NOMO-1 treated with DMSO at 0.1 percent for 48 hours (cell line): Measurements from ENCODE around the gene CCDC33.

Experiments
- DNase-seq: peaks from one replicate; lab custom pipeline; 2025; ENCODE audit not compliant: unreplicated experiment; lab: John Stamatoyannopoulos, UW

The CCDC33 gene

GRCh38 chr15:74377831-74378766 lies 142.0 kb downstream of the CCDC33 start:
- DNase-seq = no peak

- DNase-seq = no peak
These were observed 142.7 kb downstream of the CCDC33 start for GRCh38 chr15:74378848-74379247.

- no peak for DNase-seq
These were observed 144.4 kb downstream of the CCDC33 start for GRCh38 chr15:74380361-74381189.

DNA sequence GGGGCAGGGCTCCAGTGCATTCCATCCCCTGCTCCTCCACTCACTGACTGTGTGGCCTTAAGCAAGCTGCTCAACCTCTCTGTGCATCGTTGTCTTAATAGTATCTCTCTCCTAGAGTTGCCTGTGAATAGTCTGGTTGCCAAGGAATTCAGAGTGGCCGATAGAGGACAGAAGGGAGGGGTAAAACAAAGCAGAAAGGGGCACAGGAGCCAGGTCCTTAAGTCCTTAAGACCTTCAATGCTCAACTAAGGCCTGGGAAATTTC lies 145.0 kb downstream of the CCDC33 start:
- DNase-seq = no peak

DNA sequence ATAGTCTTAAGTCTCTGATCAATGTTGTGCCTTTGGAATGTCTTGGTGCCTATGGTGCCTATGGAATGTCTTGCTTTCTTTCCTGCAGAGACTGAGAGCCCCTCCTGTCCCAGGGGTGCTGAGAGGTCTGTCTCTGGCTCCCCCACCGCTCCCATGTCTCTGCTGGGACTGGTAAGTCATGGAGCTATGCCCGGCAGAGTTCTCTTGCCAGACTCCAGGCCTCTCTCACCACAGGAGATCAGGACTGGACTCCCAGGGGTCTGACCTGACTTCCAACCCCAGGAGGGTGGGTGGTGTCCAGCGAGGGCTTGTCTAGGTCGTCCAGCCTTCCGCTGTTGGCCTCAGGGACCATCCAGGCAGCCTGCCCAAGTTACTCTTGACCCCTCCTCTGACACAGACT lies 145.4 kb downstream of the CCDC33 start:
- DNase-seq = no peak

DNA sequence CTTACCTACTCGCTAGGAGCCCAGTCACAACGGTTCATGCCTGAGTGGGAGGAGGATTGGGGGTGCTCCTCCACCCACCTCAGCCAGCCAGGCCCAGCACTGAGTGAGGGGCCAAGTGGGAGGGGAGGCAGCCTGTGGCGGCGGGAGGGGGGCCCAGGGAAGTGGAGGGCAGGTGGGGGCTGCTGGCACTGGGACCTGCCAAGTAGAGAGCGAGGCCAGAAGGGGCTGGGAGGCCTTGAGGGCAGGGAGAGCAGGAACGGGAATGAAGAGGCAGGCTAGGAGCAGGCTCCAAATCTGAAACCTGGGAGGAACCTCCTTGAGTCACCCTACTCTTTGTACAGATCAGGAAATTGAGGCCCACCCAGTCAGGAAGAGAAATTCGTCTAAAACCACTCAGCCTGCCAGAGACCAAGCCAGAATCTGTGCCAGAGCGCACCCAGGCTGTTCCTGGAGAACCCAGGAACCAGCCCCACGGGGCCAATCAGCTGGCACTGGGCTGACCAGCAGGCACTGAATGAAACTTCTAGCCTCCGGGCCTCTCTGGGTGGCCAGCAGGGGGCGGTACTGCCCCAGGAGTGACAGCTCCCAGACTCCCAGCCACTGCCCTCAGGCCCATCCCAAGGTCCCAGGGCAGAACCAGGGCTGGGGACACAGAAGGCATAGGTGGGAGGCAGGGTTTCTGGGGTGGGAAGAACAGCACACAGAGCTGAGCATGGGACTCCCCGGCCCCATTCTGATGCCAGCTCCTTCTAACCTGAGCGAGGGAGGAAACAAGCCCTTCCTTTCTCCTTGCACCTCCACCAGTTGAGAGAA lies 146.1 kb downstream of the CCDC33 start:
- DNase-seq = peak; percentile 62

- DNase-seq = no peak
These were observed 147.2 kb downstream of the CCDC33 start for GRCh38 chr15:74383286-74383685.

DNA sequence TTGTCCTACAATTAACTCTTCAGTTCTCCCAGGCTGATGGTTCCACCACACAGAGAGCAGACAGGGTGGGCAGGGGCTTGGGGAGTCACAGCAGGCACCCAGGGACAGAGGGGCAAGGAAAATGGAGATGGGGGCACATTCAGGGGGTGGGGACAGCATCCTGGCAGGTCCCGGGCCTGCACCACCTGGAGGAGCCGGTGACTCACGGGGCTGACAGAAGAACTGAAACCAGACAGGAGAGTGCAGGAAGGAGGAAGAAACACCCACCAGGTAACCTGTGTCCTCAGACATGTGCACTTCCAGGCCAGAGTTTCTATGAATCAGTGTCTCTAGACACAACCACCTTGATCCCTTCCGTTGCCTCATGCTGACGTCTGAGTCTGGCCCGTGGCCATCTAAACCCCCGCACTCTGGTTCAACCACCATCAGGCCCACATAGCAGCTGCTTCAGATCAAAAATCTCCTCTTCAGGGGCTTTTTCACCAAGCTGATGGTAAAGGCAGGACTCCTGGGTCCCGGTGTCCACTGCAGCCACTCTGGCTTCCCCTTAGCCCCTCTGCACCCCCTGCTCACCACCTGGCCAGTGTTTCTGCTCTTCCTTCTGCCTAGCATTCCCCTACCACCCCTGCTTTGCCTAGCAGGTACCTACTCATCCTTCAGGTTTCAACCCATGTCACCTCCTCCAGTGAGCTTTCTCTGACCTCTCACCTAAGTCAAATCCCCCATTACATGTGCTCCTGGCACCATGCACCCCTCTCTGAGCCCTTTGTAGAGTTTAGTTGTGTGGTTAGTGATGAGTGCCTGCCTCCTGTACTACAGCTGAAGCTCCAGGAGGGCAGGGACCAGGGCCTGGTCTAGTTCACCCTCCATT lies 147.8 kb downstream of the CCDC33 start:
- DNase-seq = no peak

GRCh38 chr15:74384566-74384880 lies 148.4 kb downstream of the CCDC33 start:
- DNase-seq = no peak

- DNase-seq = peak; percentile 90
These were observed 148.9 kb downstream of the CCDC33 start for GRCh38 chr15:74384881-74385643.

DNA sequence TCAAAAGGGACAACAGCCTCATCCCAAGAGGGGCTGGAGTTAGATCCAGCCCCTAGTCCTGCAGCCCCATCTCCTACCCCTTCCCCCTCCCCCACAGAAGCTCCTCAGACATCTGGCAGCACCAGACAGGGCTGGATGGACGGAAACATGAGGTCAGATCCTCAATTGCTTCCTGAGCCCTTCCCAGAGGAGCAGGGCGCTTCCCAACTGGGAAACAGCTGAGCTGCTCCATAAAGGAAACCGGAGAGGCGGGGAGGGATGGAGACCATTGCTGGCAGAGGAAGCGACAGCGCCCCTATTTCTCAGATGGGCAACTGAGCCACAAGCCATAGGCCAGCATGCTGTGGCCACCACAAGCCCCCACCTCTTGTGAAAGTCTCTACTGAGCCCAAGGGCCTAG lies 149.6 kb downstream of the CCDC33 start:
- no peak for DNase-seq
